ENCODE measurements around the gene RTN3.

The RTN3 gene

GRCh38 chr11:63745304-63746170, 64.2 kb downstream of the RTN3 start:
- no peak for DNase-seq

- DNase-seq: no peak
Measured at GRCh38 chr11:63747011-63747410, 65.7 kb downstream of the RTN3 start.

- no peak for DNase-seq
Measured at GRCh38 chr11:63749624-63750023, 68.3 kb downstream of the RTN3 start.

GRCh38 chr11:63756919-63757761, 75.8 kb downstream of the RTN3 start:
- no peak for DNase-seq

GRCh38 chr11:63760487-63761079, 79.3 kb downstream of the RTN3 start:
- no peak for DNase-seq

- DNase-seq: no peak
Measured at GRCh38 chr11:63761188-63761587, 79.9 kb downstream of the RTN3 start.

- no peak for DNase-seq
Measured at GRCh38 chr11:63761931-63762653, 80.8 kb downstream of the RTN3 start.

- DNase-seq: no peak
Measured at GRCh38 chr11:63762654-63763495, 81.6 kb downstream of the RTN3 start.

- no peak for DNase-seq
Measured at GRCh38 chr11:63763496-63764339, 82.4 kb downstream of the RTN3 start.

GRCh38 chr11:63764340-63764678, 83.0 kb downstream of the RTN3 start:
- no peak for DNase-seq

- no peak for DNase-seq
Measured at GRCh38 chr11:63764679-63765647, 83.7 kb downstream of the RTN3 start.

- DNase-seq: no peak
Measured at GRCh38 chr11:63765688-63766241, 84.5 kb downstream of the RTN3 start.

- DNase-seq: no peak
Measured at GRCh38 chr11:63766531-63767235, 85.4 kb downstream of the RTN3 start.

- no peak for DNase-seq
Measured at GRCh38 chr11:63767267-63767564, 85.9 kb downstream of the RTN3 start.

- DNase-seq: peak; percentile 62 to 75 (median 69)
Measured at GRCh38 chr11:63767565-63768236, 86.4 kb downstream of the RTN3 start.

GRCh38 chr11:63768237-63769041, 87.1 kb downstream of the RTN3 start, which contains the start of gene ZFTA:
Gene ZFTA (minus strand): TSS chr11:63768775. CDS start chr11:63768622, 153 bp downstream.
- peak; percentile 48 to 75 (median 55) for DNase-seq

- peak; percentile 37 to 63 (median 49) for DNase-seq
Measured at GRCh38 chr11:63769042-63769713, 87.9 kb downstream of the RTN3 start.
